ENCODE measurements around the gene SEC23A. TPM values are rescaled to one million over a fixed set of nuclear protein-coding genes. Genes with fewer than 3 reads are reported as not detected.
A peak's percentile ranks its signal among the peaks of the same experiment; 100 is the strongest.

The SEC23A gene
- total and polyA plus RNA-seq, 2 of the 13 experiments (the other 11 are each of a cell fraction or from before 2014, with no cell fraction given): 403 to 887 TPM

- Histone ChIP-seq H3K36me3 (replicated peaks in 1 of 2; ENCODE audit: control insufficient read depth in 1 of 2, insufficient read depth in 2 of 2, low read length in 2 of 2) (peaks cover 12 to 17% of the 10 kb centered on the region in 2 experiments; a peak in 4 of 5 replicates), H3K27me3 (ENCODE audit: control insufficient read depth in 1 of 2, insufficient read depth in 2 of 2, low read length in 2 of 2) (no peaks in the 10 kb centered on the region), H3K79me2 (ENCODE audit: insufficient read depth, low read length) (no peaks in the 10 kb centered on the region), H3K4me3 (replicated peaks in 1 of 3; ENCODE audit: insufficient read depth in 1 of 3, low read depth in 2 of 3, low read length in 3 of 3) (peak overlapping the region in 1 of 3 experiments; percentile 8; a peak in 1 of 6 replicates), H4K20me1 (ENCODE audit: insufficient read depth, low read length) (no peaks in the 10 kb centered on the region), H2AFZ (ENCODE audit: low read length) (no peak overlapping the region), H3K4me1 (ENCODE audit: insufficient read depth, low read length) (peaks cover 48% of the 10 kb centered on the region), H3K9ac (ENCODE audit: insufficient read depth, low read depth, low read length) (peak overlapping the region; percentile 30), H3K9me3 (ENCODE audit: low read length) (no peaks in the 10 kb centered on the region), H3K27ac (ENCODE audit: extremely low read length, insufficient read depth, low read length) (peak overlapping the region; percentile 74), H3K4me2 (ENCODE audit: low read depth, low read length) (peak overlapping the region; percentile 70)
- BruUV-seq (replicated peaks): no TSS peak
- intact Hi-C loops (cut with micrococcal nuclease; ENCODE audit: unreplicated experiment) (loop anchor here (1.0 to 10.0 kb wide), 5 partner anchors 8 to 407 kb away; partner anchors contain the start of genes FBXO33, MIA2 and PNN), in situ Hi-C loops (cut with HindIII; ENCODE audit: extremely low pct_ligation_motif_present, low pct_unique_long_range_greater_than_20kb) (no loop called here)
- ChIA-PET CTCF (ENCODE audit: low intra/inter-chr PET ratio, low total read pairs) (no interaction called here), POLR2A (interaction anchor here (0.9 to 3.8 kb wide), 14 partner anchors 8 to 1829 kb away, joined by 3 to 91 read pairs (median 4); partner anchors contain the start of genes GEMIN2, MIPOL1, PNN and SEC23A)
- 19% methylated on average over 3 of the region's 3 CpGs for WGBS (ENCODE audit: low lambda C conversion rate)
- FAIRE-seq (peak; percentile 71), DNase-seq (ENCODE audit: low spot score) (peak; percentile 87), ATAC-seq (peak; percentile 74)
- peak; percentile 99 for TF ChIP-seq IKZF5 (CRISPR knock-in tag; IDR thresholded peaks at IDR 0.05)
- no peak for TF ChIP-seq ZFP62 (CRISPR knock-in tag; IDR thresholded peaks at IDR 0.05)
- TF ChIP-seq PCBP1 (IDR thresholded peaks at IDR 0.05; ENCODE audit: borderline replicate concordance, low read depth, low read length): no peak
- 0 out of 2 replicates have a peak, but pooled peaks have one; percentile 38 for TF ChIP-seq DNMT1 (CRISPR knock-in tag; IDR thresholded peaks at IDR 0.05)
- TF ChIP-seq ARNT (IDR thresholded peaks at IDR 0.05): no peak
- TF ChIP-seq ZNF260 (CRISPR knock-in tag; IDR thresholded peaks at IDR 0.05; ENCODE audit: borderline replicate concordance, low read depth): no peak
- TF ChIP-seq STAT6 (CRISPR knock-in tag; IDR thresholded peaks at IDR 0.05; ENCODE audit: borderline replicate concordance): peak; percentile 87
- TF ChIP-seq MNT (IDR thresholded peaks at IDR 0.05): no peak
- TF ChIP-seq DDIT3 (CRISPR knock-in tag; IDR thresholded peaks at IDR 0.05): no peak; the same call in 1 of the 2 replicates
- no peak for TF ChIP-seq SRSF9 (IDR thresholded peaks at IDR 0.05; ENCODE audit: borderline replicate concordance, insufficient read depth, low read depth, low read length, poor library complexity, severe bottlenecking)
- no peak for TF ChIP-seq ZNF296 (CRISPR knock-in tag; conservative IDR thresholded peaks at IDR 0.05)
- TF ChIP-seq GTF3A (CRISPR knock-in tag; conservative IDR thresholded peaks at IDR 0.05): no peak
- peak; percentile 61; the same call in 1 of the 2 replicates for TF ChIP-seq ZFP90 (CRISPR knock-in tag; IDR thresholded peaks at IDR 0.05; ENCODE audit: borderline replicate concordance)
Measured at GRCh38 chr14:39025810-39026627, 77.0 kb downstream of the SEC23A start.
